GM18499 (cell line): ENCODE measurements around the gene NOP16.

Experiments
- ATAC-seq: cut with Tn5 transposase; IDR thresholded peaks from one replicate; pipeline ENCODE4 v1.9.1; 2021; ENCODE audit warnings: moderate number of reproducible peaks; ENCODE audit not compliant: insufficient read depth, unreplicated experiment

Gene NOP16

GRCh38 chr5:176388003-176388443 lies 375 bp downstream of the NOP16 start:
- no peak for ATAC-seq

- ATAC-seq, result no peak
These were observed 943 bp downstream of the NOP16 start for GRCh38 chr5:176387384-176387925.

GRCh38 chr5:176386491-176386890 lies 1.9 kb downstream of the NOP16 start:
- no peak for ATAC-seq

- ATAC-seq, result no peak
These were observed 3.4 kb downstream of the NOP16 start for GRCh38 chr5:176384991-176385390.

GRCh38 chr5:176384366-176384930 lies 4.0 kb downstream of the NOP16 start:
- no peak for ATAC-seq

GRCh38 chr5:176383961-176384360 lies 4.4 kb downstream of the NOP16 start:
- ATAC-seq, result no peak

- no peak for ATAC-seq
These were observed 5.0 kb downstream of the NOP16 start for GRCh38 chr5:176383248-176383905.

- ATAC-seq, result no peak
These were observed 5.7 kb downstream of the NOP16 start for GRCh38 chr5:176382721-176383120.

- ATAC-seq, result no peak
These were observed 6.4 kb downstream of the NOP16 start for GRCh38 chr5:176381979-176382378.

- no peak for ATAC-seq
These were observed 7.0 kb downstream of the NOP16 start for GRCh38 chr5:176381423-176381822.

GRCh38 chr5:176379881-176380280 lies 8.5 kb downstream of the NOP16 start:
- ATAC-seq, result no peak

GRCh38 chr5:176373100-176373818 lies 15.1 kb downstream of the NOP16 start:
- ATAC-seq, result no peak

GRCh38 chr5:176371621-176372539 lies 16.5 kb downstream of the NOP16 start:
- no peak for ATAC-seq

- ATAC-seq, result no peak
These were observed 18.3 kb downstream of the NOP16 start for GRCh38 chr5:176369934-176370711.

- ATAC-seq, result no peak
These were observed 19.7 kb downstream of the NOP16 start for GRCh38 chr5:176368726-176369125.

- no peak for ATAC-seq
These were observed 22.0 kb downstream of the NOP16 start for GRCh38 chr5:176366232-176366894.

- no peak for ATAC-seq
These were observed 22.8 kb downstream of the NOP16 start, which contains the start of gene ARL10 for GRCh38 chr5:176365351-176366231. ARL10 (plus strand) TSS chr5:176365487; CDS start chr5:176365564, 77 bp downstream.

GRCh38 chr5:176364765-176365350 lies 23.5 kb downstream of the NOP16 start:
- no peak for ATAC-seq
